ENCODE data around the gene MTG1.

- no peak for TF ChIP-seq CTCF (conservative IDR thresholded peaks at IDR 0.05; ENCODE audit: low read depth, low read length)
- TF ChIP-seq EZH2 (IDR thresholded peaks at IDR 0.05; ENCODE audit: borderline replicate concordance, low read depth, low read length, poor library complexity, severe bottlenecking), result no peak
Measured at GRCh38 chr10:133440633-133441285, 46.8 kb downstream of the MTG1 start.
